A549 (cell line): ENCODE results near the gene BOC. TPM values are rescaled to one million over a fixed set of nuclear protein-coding genes. Genes with fewer than 3 reads are reported as not detected.

Source experiments
- ATAC-seq, 2 experiments: fragments of 200-7000 bp in 1 of 2; fragments of >200 bp in 1 of 2; cut with Nextera tagmentation in 1 of 2; cut with Tn5 transposase in 1 of 2; 3 replicates each; pipeline versions ENCODE4 v1.8.0 to v1.9.1; 2018 to 2020; ENCODE audit warnings: mild to moderate bottlenecking in 1 of 2, moderate library complexity in 1 of 2
- CTCF ChIA-PET: fragments of 300-600 bp; sonication (Branson Sonifier 250); formaldehyde crosslinking; extraction: SDS; loops from one replicate; lab custom pipeline; 2021; ENCODE audit warnings: antibody characterized with exemption, inconsistent platforms; lab: Yijun Ruan, JAX
- POLR2A ChIA-PET: fragments of 350-600 bp; formaldehyde crosslinking; extraction: SDS; loops from one replicate; lab custom pipeline; 2021; ENCODE audit warnings: antibody characterized with exemption, inconsistent platforms; lab: Yijun Ruan, JAX
- DNase-seq, 2 experiments: peaks; one replicate each; pipeline versions ENCODE4 v3.0.0 to v3.0.0-alpha.2; 2011 to 2016; ENCODE audit warnings: low read depth in 1 of 2, low spot score in 1 of 2
- FAIRE-seq: peaks from 2 replicates; lab custom pipeline; 2011; peaks lifted over from hg19 to GRCh38; lab: Jason Lieb, UNC
- H3K27ac ChIP-seq, 2 experiments: fragments of >200 bp; sonication (Bioruptor Twin); formaldehyde crosslinking; 3 replicates each; pipeline ENCODE4 v1.5.1; 2016 to 2017
- H3K4me1 ChIP-seq: fragments of >200 bp; sonication (Bioruptor Twin); formaldehyde crosslinking; 3 replicates; pipeline ENCODE4 v1.6.1; 2016
- H3K4me2 ChIP-seq: fragments of >200 bp; sonication (Bioruptor Twin); formaldehyde crosslinking; 3 replicates; pipeline ENCODE4 v1.6.1; 2016
- H3K4me3 ChIP-seq: fragments of >200 bp; sonication (Bioruptor Twin); formaldehyde crosslinking; 3 replicates; pipeline ENCODE4 v1.5.1; 2016
- H3K9me3 ChIP-seq: fragments of >200 bp; sonication (Bioruptor Twin); formaldehyde crosslinking; 3 replicates; pipeline ENCODE4 v1.6.1; 2016
- ATOH8 ChIP-seq: fragments of 250-450 bp; sonication (Bioruptor Pico); IDR thresholded peaks from 2 replicates; pipeline ENCODE4 v1.5.0; 2020; ENCODE audit warnings: low read depth, mild to moderate bottlenecking, moderate library complexity
- CBX2 ChIP-seq: fragments of 200-600 bp; sonication (generic); IDR thresholded peaks from 2 replicates; pipeline ENCODE4 v1.6.1; 2016; ENCODE audit warnings: low read depth, mild to moderate bottlenecking, borderline replicate concordance
- ELK1 ChIP-seq: fragments of 150-350 bp; IDR thresholded peaks from 2 replicates; pipeline ENCODE4 v1.6.1; 2014; ENCODE audit warnings: low read depth, mild to moderate bottlenecking, low read length
- EP300 ChIP-seq, 2 experiments: fragments of >200 bp; sonication (Bioruptor Twin); formaldehyde crosslinking; IDR thresholded peaks; 2 replicates in 1 of 2; 3 replicates in 1 of 2; pipeline ENCODE4 v1.6.1; 2016 to 2017
- FOSL2 ChIP-seq, 2 experiments: fragments of 450-650 bp in 1 of 2; fragments of >200 bp in 1 of 2; sonication (Bioruptor Twin) in 1 of 2; formaldehyde crosslinking; IDR thresholded peaks; 2 replicates each; pipeline versions ENCODE4 v1.5.0 to v1.6.1; 2016 to 2020; ENCODE audit warnings: mild to moderate bottlenecking in 1 of 2, moderate library complexity in 1 of 2
- GATA3 ChIP-seq: IDR thresholded peaks from 2 replicates; pipeline ENCODE4 v1.6.1; 2012; ENCODE audit warnings: borderline replicate concordance
- HDAC2 ChIP-seq: fragments of 200-600 bp; sonication (generic); IDR thresholded peaks from 2 replicates; pipeline ENCODE4 v1.6.1; 2016
- HES2 ChIP-seq: fragments of >200 bp; sonication (Bioruptor Twin); formaldehyde crosslinking; IDR thresholded peaks from 2 replicates; pipeline ENCODE4 v1.6.1; 2016
- HOXA7 ChIP-seq: fragments of 250-450 bp; sonication (Bioruptor Pico); IDR thresholded peaks from 2 replicates; pipeline ENCODE4 v1.5.0; 2020; ENCODE audit warnings: mild to moderate bottlenecking, moderate library complexity
- HOXB13 ChIP-seq: fragments of 250-450 bp; sonication (Bioruptor Pico); IDR thresholded peaks from 2 replicates; pipeline ENCODE4 v1.5.0; 2020; ENCODE audit warnings: low read depth, mild to moderate bottlenecking, moderate library complexity
- JUN ChIP-seq, 2 experiments: fragments of >200 bp; sonication (Bioruptor Twin); formaldehyde crosslinking; IDR thresholded peaks; 2 replicates in 1 of 2; 3 replicates in 1 of 2; pipeline ENCODE4 v1.6.1; 2016 to 2017
- MAX ChIP-seq: IDR thresholded peaks from 2 replicates; pipeline ENCODE4 v1.6.1; 2012
- NPAS2 ChIP-seq: fragments of 250-450 bp; sonication (Bioruptor Pico); IDR thresholded peaks from 2 replicates; pipeline ENCODE4 v1.8.0; 2022; ENCODE audit warnings: mild to moderate bottlenecking, moderate library complexity, borderline replicate concordance
- NR3C1 ChIP-seq: fragments of >200 bp; sonication (Bioruptor Twin); formaldehyde crosslinking; IDR thresholded peaks from 3 replicates; pipeline ENCODE4 v1.6.1; 2017
- RAD21 ChIP-seq, 2 experiments: fragments of >200 bp in 1 of 2; sonication (Bioruptor Twin) in 1 of 2; formaldehyde crosslinking in 1 of 2; IDR thresholded peaks in 1 of 2; conservative IDR thresholded peaks in 1 of 2; 2 replicates in 1 of 2; 3 replicates in 1 of 2; pipeline ENCODE4 v1.6.1; 2012 to 2018; ENCODE audit warnings: inconsistent platforms in 1 of 2
- RARB ChIP-seq: fragments of 250-450 bp; sonication (Bioruptor Pico); IDR thresholded peaks from 2 replicates; pipeline ENCODE4 v1.8.0; 2021; ENCODE audit warnings: mild to moderate bottlenecking, moderate library complexity
- RCOR1 ChIP-seq: fragments of 150-350 bp; IDR thresholded peaks from 2 replicates; pipeline ENCODE4 v1.6.1; 2014; ENCODE audit warnings: antibody characterized with exemption, low read length, low read depth
- REST ChIP-seq: fragments of 200-600 bp; sonication (generic); IDR thresholded peaks from 2 replicates; pipeline ENCODE4 v1.6.1; 2016; ENCODE audit warnings: antibody characterized with exemption, mild to moderate bottlenecking, moderate library complexity
- RNF2 ChIP-seq: fragments of 200-600 bp; sonication (generic); IDR thresholded peaks from 2 replicates; pipeline ENCODE4 v1.6.1; 2016; ENCODE audit warnings: low read depth, mild to moderate bottlenecking, antibody characterized with exemption, moderate library complexity, borderline replicate concordance
- SMC3 ChIP-seq: fragments of >200 bp; sonication (Bioruptor Twin); formaldehyde crosslinking; IDR thresholded peaks from 3 replicates; pipeline ENCODE4 v1.6.1; 2018; ENCODE audit warnings: inconsistent platforms
- SREBF2 ChIP-seq: fragments of 450-650 bp; IDR thresholded peaks from 2 replicates; pipeline ENCODE4 v1.6.1; 2014; ENCODE audit warnings: mild to moderate bottlenecking, moderate library complexity
- ZC3H11A ChIP-seq: fragments of 450-650 bp; IDR thresholded peaks from 2 replicates; pipeline ENCODE4 v1.6.1; 2014; ENCODE audit warnings: antibody characterized with exemption, mild to moderate bottlenecking
- WGBS: methylation state at CpG from one replicate; pipeline ENCODE4 v1.1.6; 2017; ENCODE audit errors: missing lambda C conversion rate; 5-methylcytosine and 5-hydroxymethylcytosine counted together
- polyA plus RNA-seq, 4 experiments: library from polyadenylated mRNA; depleted of rRNA in 3 of 4; stranded (reverse); fragments of >200 nt; fragmentation: RNase III in 1 of 4; extraction: RNeasy Plus Mini Kit Qiagen cat#74134 plus additional on column Dnase treatment in 1 of 4; gene quantifications; 2 replicates in 3 of 4; 3 replicates in 1 of 4; pipeline ENCODE4 v1.2.3, GENCODE V29; 2011 to 2017
- TF ChIP-seq, protein P1 (sequence below): fragments of >200 bp; sonication (Bioruptor Twin); formaldehyde crosslinking; IDR thresholded peaks from 3 replicates; pipeline ENCODE4 v1.5.1; 2016
- TF ChIP-seq, protein P2 (sequence below): fragments of >200 bp; sonication (Bioruptor Twin); formaldehyde crosslinking; IDR thresholded peaks from 3 replicates; pipeline ENCODE4 v1.6.1; 2016

BOC gene
- polyA plus RNA-seq, 2 of the 4 experiments (the other 2 are of a cell fraction), result 4.0 TPM

DNA sequence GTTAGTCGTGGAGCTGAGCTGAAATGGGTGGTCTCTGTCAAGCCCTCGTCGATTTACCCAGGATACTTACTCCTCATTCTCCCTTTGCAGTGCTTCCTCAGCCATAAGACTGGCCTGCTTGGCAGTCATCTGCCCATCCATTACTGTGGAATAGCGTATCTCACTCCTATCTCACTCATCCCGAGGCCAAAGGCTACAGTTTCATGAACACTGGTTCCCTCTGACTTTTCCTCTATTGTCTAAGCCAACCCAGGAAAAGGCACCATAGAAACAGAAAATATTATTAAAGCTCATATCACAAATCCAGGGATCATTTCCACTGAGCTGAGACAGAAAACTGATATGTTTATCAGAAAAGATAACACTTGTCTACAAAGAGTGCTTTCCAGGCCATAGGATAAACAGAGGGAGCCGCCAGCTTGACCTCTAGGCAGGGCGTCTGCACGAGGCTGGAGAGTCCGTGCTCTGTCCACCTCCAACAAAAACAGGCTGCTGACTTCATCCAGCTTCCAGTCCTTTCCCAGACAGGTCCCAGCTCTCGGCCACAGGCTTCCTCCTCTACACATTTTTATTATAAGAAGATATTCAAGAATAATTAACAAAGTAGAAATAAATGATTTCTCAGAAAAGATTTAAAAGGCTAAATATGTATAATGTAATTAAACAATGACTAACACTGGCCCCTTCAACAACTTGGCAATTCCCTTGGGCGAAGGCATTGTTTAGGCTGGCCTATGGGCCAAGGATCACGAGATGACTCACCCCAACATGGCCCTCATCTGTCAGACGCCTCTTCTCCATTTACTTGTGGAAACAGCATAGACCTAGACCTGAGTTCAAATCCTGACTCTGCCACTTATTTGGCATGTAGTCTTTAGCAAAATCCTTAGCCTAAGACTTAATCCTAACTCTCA, 27.4 kb upstream of the BOC start (continued):
- no peak for TF ChIP-seq ELK1
- TF ChIP-seq RARB, result no peak
- TF ChIP-seq, all 56 proteins: peak for 0

GRCh38 chr3:113185194-113185835, 26.0 kb upstream of the BOC start:
- no peak overlapping the region for H3K27ac ChIP-seq
- FAIRE-seq (no peak), ATAC-seq (no peak), DNase-seq (no peak)
- H3K4me1 ChIP-seq, result no peaks in the 10 kb centered on the region
- H3K4me2 ChIP-seq, result no peak overlapping the region
- CTCF ChIA-PET, result interaction anchor here (1.3 kb wide), 1 partner anchor 10 kb away, joined by 5 read pairs; no protein-coding TSS in a partner anchor
- H3K4me3 ChIP-seq, result no peak overlapping the region
- peaks cover 16% of the 10 kb centered on the region for H3K9me3 ChIP-seq
- no peak for TF ChIP-seq NPAS2
- TF ChIP-seq REST, result no peak
- TF ChIP-seq CBX2, result no peak
- no peak for TF ChIP-seq FOSL2 (IDR thresholded peaks at IDR 0.05)
- no peak for TF ChIP-seq FOSL2 (CRISPR knock-in tag; IDR thresholded peaks at IDR 0.05)
- TF ChIP-seq RNF2, result no peak
- TF ChIP-seq ATOH8 (CRISPR knock-in tag), result no peak
- no peak for TF ChIP-seq GATA3
- TF ChIP-seq RARB, result no peak
- no peak for TF ChIP-seq SREBF2
- no peak for TF ChIP-seq HOXA7
- TF ChIP-seq HOXB13 (CRISPR knock-in tag), result no peak
- no peak for TF ChIP-seq RAD21 (conservative IDR thresholded peaks at IDR 0.05 in 1 of 2, IDR thresholded peaks at IDR 0.05 in 1 of 2)
- TF ChIP-seq JUN (IDR thresholded peaks at IDR 0.05), result no peak
- no peak for TF ChIP-seq MAX
- TF ChIP-seq, all 56 proteins: peak for 0
- POLR2A ChIA-PET, result no interaction called here

- no peak overlapping the region for H3K4me3 ChIP-seq
- TF ChIP-seq RCOR1 (no peak), HES2 (no peak), SMC3 (no peak), HDAC2 (no peak), NR3C1 (no peak), EP300 (IDR thresholded peaks at IDR 0.05) (no peak), MAX (no peak), HOXB13 (CRISPR knock-in tag) (no peak), ZC3H11A (no peak)
- TF ChIP-seq, protein P1, sequence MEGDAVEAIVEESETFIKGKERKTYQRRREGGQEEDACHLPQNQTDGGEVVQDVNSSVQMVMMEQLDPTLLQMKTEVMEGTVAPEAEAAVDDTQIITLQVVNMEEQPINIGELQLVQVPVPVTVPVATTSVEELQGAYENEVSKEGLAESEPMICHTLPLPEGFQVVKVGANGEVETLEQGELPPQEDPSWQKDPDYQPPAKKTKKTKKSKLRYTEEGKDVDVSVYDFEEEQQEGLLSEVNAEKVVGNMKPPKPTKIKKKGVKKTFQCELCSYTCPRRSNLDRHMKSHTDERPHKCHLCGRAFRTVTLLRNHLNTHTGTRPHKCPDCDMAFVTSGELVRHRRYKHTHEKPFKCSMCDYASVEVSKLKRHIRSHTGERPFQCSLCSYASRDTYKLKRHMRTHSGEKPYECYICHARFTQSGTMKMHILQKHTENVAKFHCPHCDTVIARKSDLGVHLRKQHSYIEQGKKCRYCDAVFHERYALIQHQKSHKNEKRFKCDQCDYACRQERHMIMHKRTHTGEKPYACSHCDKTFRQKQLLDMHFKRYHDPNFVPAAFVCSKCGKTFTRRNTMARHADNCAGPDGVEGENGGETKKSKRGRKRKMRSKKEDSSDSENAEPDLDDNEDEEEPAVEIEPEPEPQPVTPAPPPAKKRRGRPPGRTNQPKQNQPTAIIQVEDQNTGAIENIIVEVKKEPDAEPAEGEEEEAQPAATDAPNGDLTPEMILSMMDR, result no peak
- TF ChIP-seq, protein P2, sequence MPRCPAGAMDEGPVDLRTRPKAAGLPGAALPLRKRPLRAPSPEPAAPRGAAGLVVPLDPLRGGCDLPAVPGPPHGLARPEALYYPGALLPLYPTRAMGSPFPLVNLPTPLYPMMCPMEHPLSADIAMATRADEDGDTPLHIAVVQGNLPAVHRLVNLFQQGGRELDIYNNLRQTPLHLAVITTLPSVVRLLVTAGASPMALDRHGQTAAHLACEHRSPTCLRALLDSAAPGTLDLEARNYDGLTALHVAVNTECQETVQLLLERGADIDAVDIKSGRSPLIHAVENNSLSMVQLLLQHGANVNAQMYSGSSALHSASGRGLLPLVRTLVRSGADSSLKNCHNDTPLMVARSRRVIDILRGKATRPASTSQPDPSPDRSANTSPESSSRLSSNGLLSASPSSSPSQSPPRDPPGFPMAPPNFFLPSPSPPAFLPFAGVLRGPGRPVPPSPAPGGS, result no peak
Measured at GRCh38 chr3:113186566-113186965, 24.8 kb upstream of the BOC start.

More at GRCh38 chr3:113186566-113186965, 24.8 kb upstream of the BOC start:
- no peak for DNase-seq
- CTCF ChIA-PET, result interaction anchor here (0.6 kb wide), 1 partner anchor 39 kb away, joined by 4 read pairs; no protein-coding TSS in a partner anchor
- Histone ChIP-seq H3K9me3 (peaks cover 16% of the 10 kb centered on the region), H3K4me1 (no peaks in the 10 kb centered on the region), H3K4me2 (no peak overlapping the region), H3K27ac (no peak overlapping the region)
- 31% methylated on average over 5 of the region's 5 CpGs for WGBS
- POLR2A ChIA-PET, result no interaction called here
- no peak for ATAC-seq
- FAIRE-seq, result no peak
